GM19397 (cell line): ENCODE measurements around the gene SCPEP1.

Experiments used
- ATAC-seq: cut with Tn5 transposase; IDR thresholded peaks from one replicate; pipeline ENCODE4 v1.9.1; 2021; ENCODE audit warnings: mild to moderate bottlenecking, moderate library complexity; ENCODE audit not compliant: unreplicated experiment

SCPEP1 gene

DNA sequence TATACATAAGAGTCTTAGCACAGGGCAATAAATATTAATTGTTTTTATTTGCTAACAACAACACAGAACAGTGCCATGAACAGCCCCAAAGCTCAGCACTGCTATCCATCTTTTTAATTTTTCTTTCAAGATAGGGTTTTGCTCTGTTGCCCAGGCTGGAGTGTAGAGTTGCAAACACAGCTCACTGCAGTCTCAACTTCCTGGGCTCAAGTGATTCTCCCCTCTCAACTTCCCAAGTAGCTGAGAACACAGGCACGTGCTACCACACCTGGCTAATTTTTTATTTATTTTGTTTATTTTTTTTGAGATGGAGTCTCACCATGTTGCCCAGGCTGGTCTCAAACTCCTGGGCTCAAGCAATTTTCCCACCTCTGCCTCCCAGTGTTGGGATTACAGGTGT lies 59.5 kb downstream of the SCPEP1 start:
- no peak for ATAC-seq

DNA sequence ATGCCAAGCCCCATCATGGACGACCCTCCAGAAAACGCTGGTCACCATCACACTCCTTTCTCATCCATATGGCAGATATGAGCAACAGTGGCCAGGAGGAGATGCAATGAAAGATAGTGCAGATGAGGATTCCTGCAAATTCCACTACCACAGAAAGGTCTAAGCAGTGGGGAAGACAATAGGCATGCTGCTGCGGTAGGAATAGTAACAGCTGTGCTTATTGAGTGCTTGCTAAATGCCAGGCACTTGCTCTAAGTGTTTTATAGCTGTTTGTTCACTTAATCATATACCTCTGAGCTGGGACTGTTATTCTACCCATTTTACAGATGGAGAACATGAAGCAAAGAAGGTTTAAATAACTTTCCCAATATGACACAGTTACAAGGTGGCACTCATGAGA lies 60.6 kb downstream of the SCPEP1 start:
- no peak for ATAC-seq

DNA sequence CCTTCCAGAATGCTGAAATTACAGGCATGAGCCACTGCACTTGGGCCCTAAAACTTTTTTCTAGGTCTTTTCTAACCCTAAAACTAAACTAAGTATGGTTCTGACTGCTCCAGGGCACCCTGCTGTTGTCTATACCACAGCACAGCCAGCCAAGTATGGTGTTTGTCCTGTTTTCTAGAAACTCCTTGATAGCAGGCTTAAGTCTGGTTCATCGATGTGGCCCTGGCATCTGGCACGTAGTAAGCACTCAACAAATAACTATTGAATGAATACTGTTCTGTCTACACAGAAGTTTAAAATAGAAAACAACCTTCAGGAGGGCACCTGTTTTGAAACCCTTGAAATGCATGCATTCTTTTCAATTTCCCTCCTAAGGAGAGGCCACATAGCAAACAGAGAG lies 62.6 kb downstream of the SCPEP1 start:
- ATAC-seq, result no peak

DNA sequence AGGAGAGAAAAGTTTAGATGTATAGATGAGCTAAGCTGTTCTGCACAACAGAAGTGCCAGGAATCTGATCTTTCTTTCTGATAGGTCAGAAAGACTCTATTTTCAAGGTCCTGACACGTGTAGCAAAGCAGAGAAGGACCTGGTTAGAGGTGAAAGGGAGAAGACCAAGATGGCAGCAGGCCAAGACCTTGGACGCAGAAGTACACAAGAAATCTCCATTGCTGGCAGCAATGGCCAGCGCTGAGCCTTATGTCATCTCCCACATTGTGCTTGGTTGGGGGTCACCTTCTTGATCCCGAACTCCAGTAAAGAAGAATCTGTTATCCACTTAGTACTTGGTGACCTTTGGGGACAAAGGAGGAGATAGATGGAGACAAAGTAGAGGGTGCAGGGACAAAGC lies 65.3 kb downstream of the SCPEP1 start:
- ATAC-seq, result no peak

DNA sequence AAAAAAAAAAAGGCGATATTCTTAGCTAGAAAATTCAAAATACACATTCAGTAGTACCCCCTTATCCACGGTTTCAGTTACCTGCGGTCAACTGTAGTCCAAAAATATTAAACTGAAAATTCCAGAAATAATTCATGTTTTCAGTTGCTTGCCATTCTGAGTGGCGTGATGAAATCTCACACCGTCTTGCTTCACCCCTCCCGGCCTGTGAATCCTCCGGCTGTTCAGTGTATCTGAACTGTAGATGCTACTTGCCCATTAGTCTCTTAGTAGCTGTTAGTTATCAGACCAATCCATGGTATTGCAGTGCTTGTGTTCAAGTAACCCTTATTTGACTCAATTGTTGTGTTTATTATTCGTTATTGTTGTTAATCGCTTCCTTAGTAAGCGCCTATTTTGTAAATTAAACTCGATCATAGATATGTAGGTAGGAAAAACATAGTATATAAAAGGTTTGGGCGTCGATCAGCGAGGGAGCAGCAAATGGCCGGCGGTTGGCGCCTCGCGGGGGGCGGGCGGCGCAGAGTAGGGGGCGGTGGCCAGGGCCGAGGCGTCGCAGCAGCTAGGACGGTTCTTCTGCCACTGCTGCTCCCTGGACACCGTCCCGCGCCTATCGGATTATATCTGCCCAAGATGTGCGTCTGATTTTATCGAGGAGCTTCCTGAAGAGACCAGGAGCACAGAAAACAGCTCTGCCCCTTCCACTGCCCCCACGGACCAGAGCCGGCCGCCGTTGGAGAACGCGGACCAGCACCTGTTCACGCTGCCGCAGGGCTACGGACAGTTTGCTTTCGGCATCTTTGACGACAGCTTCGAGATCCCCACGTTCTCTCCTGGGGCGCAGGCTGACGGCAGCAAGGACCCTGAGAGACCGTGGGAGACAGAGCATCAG lies 67.3 kb downstream of the SCPEP1 start:
- ATAC-seq, result peak; percentile 12

DNA sequence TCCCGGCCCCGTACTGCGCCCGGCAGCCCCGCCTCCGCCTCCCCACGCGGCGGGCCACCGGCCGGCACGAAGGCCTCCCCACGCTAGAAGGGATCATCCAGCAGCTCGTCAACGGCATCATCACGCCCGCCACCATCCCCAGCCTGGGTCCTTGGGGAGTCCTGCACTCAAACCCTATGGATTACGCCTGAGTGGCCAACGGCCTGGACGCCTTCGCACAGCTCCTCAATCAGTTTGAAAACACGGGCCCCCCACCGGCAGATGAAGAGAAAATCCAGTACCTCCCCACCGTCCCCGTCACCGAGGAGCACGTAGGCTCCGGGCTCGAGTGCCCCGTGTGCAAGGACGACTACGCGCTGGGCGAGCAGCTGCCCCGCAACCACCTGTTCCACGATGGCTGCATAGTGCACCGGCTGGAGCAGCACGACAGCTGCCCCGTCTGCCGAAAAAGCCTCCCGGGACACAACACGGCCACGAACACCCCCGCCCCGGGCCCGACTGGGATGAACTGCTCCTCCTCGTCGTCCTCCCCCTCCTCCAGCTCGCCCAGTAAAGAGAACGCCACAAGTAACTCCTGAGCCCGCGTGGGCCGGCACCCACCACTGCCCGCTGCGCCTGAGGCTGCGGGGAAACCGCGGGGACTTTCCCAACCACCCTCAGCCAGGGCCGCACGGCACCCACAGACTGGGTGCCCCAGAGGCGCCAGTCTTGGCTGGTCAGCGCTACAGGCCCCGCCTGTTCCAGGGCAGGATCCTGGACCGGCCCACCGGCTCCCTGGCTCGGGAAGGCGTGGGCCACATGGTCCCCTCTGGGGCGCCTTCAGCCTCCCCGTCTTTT lies 68.2 kb downstream of the SCPEP1 start:
- ATAC-seq, result peak; percentile 62

DNA sequence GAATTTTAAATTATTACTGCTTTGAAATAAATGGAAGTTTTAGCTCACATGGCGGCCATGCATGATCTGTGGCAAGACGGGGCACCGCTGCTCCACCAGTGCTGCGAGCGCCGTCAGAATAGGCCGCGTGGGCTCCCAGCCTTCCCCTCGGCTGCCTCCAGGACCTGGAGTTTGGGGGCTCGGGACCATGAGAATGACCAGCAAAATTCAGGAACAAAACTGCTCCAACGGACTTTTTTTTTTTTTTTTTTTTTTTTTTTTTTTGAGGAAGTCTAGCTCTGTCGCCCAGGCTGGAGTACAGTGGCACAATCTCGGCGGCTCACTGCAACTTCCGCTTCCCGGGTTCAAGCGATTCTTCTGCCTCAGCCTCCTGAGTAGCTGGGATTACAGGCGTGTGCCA lies 68.8 kb downstream of the SCPEP1 start:
- ATAC-seq, result no peak

DNA sequence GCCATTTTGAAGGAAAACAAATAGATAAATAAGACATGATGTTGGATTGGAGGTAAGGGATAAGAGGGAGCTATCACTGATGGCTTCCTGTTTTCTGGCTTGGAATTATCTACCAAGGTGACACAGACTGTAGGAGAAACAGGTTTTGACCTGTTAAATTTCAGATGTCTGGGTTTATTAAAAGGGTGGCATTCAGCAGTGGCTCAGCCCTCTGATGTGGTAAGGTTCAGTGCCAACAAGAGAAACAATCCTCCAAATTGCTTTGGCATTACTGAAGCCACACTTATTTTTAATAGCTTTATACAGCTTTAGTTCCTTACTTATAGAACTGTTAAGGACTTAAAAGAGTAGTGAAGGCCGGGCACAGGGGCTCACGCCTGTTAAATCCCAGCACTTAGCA lies 70.2 kb downstream of the SCPEP1 start:
- no peak for ATAC-seq

DNA sequence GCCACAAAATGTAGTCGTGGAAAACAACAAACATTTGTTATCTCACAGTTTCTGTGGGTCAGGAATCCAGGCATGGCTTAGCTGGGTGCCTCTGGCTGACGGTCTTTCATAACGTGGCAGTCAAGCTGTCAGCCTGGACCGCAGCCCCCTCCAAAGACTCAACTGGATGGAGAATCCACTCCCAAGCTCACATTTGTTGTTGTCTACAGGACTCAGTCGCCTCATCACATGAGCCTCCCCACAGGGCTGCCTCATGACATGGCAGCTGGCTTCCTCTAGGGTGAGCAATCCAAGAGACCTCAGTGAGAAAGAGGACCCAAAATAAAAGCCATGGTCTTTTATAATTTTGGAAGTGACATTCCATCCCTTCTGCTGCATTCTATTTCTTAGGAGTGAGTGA lies 72.4 kb downstream of the SCPEP1 start:
- no peak for ATAC-seq

DNA sequence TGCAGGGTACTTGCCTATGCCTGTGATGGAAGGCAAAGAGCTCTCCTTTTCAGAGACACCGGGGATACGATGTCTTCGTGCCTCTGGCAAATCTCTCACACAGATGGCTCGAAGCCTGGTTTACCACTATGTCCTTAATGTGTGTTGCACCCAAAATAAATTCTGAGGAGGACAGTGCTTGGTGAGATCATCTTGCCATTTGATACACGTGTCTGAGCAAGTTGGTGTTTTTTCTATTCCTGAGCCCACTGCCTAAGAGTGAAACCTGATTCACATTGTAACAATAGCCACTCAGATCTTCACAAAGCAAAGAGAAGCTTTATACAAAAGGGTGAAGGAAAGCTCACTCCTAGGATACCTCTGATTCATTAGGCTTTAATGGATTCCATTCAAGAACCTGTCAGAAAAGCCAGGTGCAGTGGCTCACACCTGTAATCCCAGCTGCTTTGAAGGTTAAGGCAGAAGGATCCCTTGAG lies 74.0 kb downstream of the SCPEP1 start:
- ATAC-seq, result no peak
